Neuronal stem cell (in vitro differentiated cells): ENCODE data around the gene PTPN18.

Experiments
- DNase-seq: peaks from one replicate; pipeline ENCODE4 v3.0.0-alpha.2; 2013; ENCODE audit warnings: low spot score
- H2AFZ ChIP-seq: one replicate; pipeline ENCODE4 v1.6.1; 2013; ENCODE audit warnings: mild to moderate bottlenecking, low read length, inconsistent platforms
- H2AK5ac ChIP-seq: 2 replicates; pipeline ENCODE4 v1.6.1; 2013; ENCODE audit warnings: low read depth, mild to moderate bottlenecking, inconsistent platforms, low read length, moderate library complexity, mixed read lengths
- H2BK120ac ChIP-seq: 2 replicates; pipeline ENCODE4 v1.6.1; 2013; ENCODE audit warnings: low read depth, mild to moderate bottlenecking, inconsistent platforms, low read length, moderate library complexity, mixed read lengths
- H2BK12ac ChIP-seq: one replicate; pipeline ENCODE4 v1.6.1; 2013; ENCODE audit warnings: low read length, inconsistent platforms
- H2BK15ac ChIP-seq: 2 replicates; pipeline ENCODE4 v1.6.1; 2013; ENCODE audit warnings: mild to moderate bottlenecking, low read length, inconsistent platforms, mixed read lengths
- H2BK5ac ChIP-seq: one replicate; pipeline ENCODE4 v1.6.1; 2013; ENCODE audit warnings: inconsistent platforms, mild to moderate bottlenecking, low read length, moderate library complexity
- H3K14ac ChIP-seq: one replicate; pipeline ENCODE4 v1.6.1; 2013; ENCODE audit warnings: low read length, inconsistent platforms
- H3K18ac ChIP-seq: 2 replicates; pipeline ENCODE4 v1.6.1; 2013; ENCODE audit warnings: low read length, inconsistent platforms
- H3K23ac ChIP-seq: 2 replicates; pipeline ENCODE4 v1.6.1; 2013; ENCODE audit warnings: low read depth, mild to moderate bottlenecking, mixed read lengths, low read length, inconsistent platforms; ENCODE audit not compliant: poor library complexity
- H3K27ac ChIP-seq: replicated peaks from 3 replicates; pipeline ENCODE4 v1.5.1; 2013; ENCODE audit warnings: low read length, inconsistent platforms
- H3K27me3 ChIP-seq, 3 experiments: 2 replicates each; pipeline ENCODE4 v1.6.1; 2013; ENCODE audit warnings: low read length in 3 of 3, mild to moderate bottlenecking in 2 of 3, inconsistent platforms in 1 of 3, low read depth in 1 of 3, mixed read lengths in 1 of 3, moderate library complexity in 1 of 3; ENCODE audit not compliant: control insufficient read depth in 3 of 3, insufficient read depth in 3 of 3
- H3K36me3 ChIP-seq, 2 donors: replicated peaks in 1 of 2; 2 replicates each; pipeline ENCODE4 v1.6.1; 2013; ENCODE audit warnings: low read length in 2 of 2; ENCODE audit not compliant: control insufficient read depth in 2 of 2, insufficient read depth in 2 of 2
- H3K4ac ChIP-seq: 2 replicates; pipeline ENCODE4 v1.6.1; 2013; ENCODE audit warnings: inconsistent platforms, mild to moderate bottlenecking, low read length, moderate library complexity
- H3K4me1 ChIP-seq, 2 donors: 1 replicate in 1 of 2; 2 replicates in 1 of 2; pipeline ENCODE4 v1.6.1; 2013; ENCODE audit warnings: low read length in 2 of 2, low read depth in 1 of 2; ENCODE audit not compliant: control insufficient read depth in 2 of 2, insufficient read depth in 1 of 2
- H3K4me2 ChIP-seq: one replicate; pipeline ENCODE4 v1.6.1; 2013; ENCODE audit warnings: mild to moderate bottlenecking, low read length, inconsistent platforms; ENCODE audit not compliant: insufficient read depth, poor library complexity, severe bottlenecking
- H3K4me3 ChIP-seq, 2 donors: 2 replicates each; pipeline ENCODE4 v1.5.1; 2013; ENCODE audit warnings: low read length in 2 of 2, mild to moderate bottlenecking in 2 of 2, inconsistent platforms in 1 of 2, moderate library complexity in 1 of 2
- H3K79me1 ChIP-seq: one replicate; pipeline ENCODE4 v1.6.1; 2013; ENCODE audit warnings: low read depth, mild to moderate bottlenecking, inconsistent platforms, low read length, moderate library complexity
- H3K9ac ChIP-seq: one replicate; pipeline ENCODE4 v1.6.1; 2013; ENCODE audit warnings: mild to moderate bottlenecking, low read depth, low read length, inconsistent platforms; ENCODE audit not compliant: poor library complexity
- H3K9me3 ChIP-seq, 2 donors: replicated peaks in 1 of 2; 2 replicates each; pipeline versions ENCODE3 to v1.6.1; 2013; ENCODE audit warnings: low read length in 2 of 2, mild to moderate bottlenecking in 2 of 2, inconsistent platforms in 1 of 2, low read depth in 1 of 2, mixed read lengths in 1 of 2, moderate library complexity in 1 of 2; ENCODE audit not compliant: control insufficient read depth in 2 of 2, insufficient read depth in 1 of 2
- H4K8ac ChIP-seq: one replicate; pipeline ENCODE4 v1.6.1; 2013; ENCODE audit warnings: low read depth, mild to moderate bottlenecking, inconsistent platforms, low read length, moderate library complexity
- H4K91ac ChIP-seq: one replicate; pipeline ENCODE4 v1.6.1; 2013; ENCODE audit warnings: low read length, low read depth, mild to moderate bottlenecking, inconsistent platforms; ENCODE audit not compliant: poor library complexity
- WGBS, 2 donors: extraction: QIAGEN DNeasy Blood & Tissue Kit; methylation state at CpG; one replicate each; pipeline ENCODE4 v1.1.7; 2013; ENCODE audit warnings: missing lambda C conversion rate in 2 of 2, mixed read lengths in 1 of 2; ENCODE audit not compliant: insufficient read length in 2 of 2, insufficient replicate concordance in 1 of 2; ENCODE audit errors: extremely low coverage in 2 of 2; 5-methylcytosine and 5-hydroxymethylcytosine counted together

Gene PTPN18

DNA sequence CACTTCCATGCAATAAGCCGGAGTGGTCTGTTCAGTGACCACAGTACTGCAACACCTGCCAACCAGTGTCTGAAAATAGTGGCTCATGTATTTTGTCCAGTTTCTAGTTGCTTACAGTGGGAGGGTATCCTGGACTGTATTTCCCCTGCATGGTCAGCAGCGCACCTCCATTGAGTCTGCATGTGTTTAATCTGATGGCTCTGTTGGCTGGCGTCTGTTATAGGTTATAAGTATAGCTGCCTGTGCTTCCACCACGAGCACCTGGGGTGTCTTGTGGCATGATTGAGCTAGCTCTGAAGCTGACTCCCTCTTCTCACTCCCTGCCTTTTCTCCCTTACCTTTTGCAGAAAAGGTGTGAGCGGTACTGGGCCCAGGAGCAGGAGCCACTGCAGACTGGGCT, 12.9 kb downstream of the PTPN18 start:
- H3K18ac ChIP-seq = no peak overlapping the region

DNA sequence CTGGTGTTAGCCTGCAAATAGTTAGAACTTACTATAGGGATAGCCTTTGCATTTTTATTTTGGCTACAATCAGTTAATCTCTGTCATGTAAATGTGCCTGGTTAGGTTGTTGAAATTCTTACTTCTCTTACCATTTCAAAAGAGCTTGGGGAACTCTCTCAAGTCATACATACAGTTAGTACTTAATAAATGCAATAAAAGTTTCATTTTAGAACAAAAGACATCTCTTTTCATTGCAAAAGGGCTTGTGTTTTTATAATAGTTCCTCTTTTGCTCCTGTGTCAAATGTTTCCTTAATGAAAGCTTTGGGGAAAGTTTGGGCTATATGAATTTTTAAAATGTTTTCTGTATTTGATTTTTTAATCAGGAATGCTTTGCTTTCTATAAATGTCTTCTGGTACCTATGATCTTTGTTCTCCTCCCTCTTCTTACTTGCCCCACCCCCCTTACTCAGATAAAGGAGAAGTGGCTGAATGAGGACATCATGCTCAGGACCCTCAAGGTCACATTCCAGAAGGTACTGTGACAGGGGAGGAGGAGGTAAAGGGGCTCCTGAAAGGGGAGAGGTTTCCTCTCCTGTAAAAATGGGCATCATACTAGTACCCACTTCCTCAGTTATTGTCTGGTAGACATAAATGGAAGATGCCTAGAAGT, 13.6 kb downstream of the PTPN18 start:
- no peaks in the 10 kb centered on the region for H3K27me3 ChIP-seq
- H4K8ac ChIP-seq = no peak overlapping the region
- H3K9me3 ChIP-seq = peaks cover 5% of the 10 kb centered on the region in 2 donors
- H2BK12ac ChIP-seq = no peak overlapping the region
- no peak overlapping the region for H2BK5ac ChIP-seq
- no peak overlapping the region for H3K9ac ChIP-seq
- H3K23ac ChIP-seq = no peak overlapping the region
- H3K4me3 ChIP-seq = no peak overlapping the region
- H3K4me1 ChIP-seq = peaks cover 3 to 4% of the 10 kb centered on the region in 2 donors
- H3K79me1 ChIP-seq = no peaks in the 10 kb centered on the region
- no peak overlapping the region for H3K27ac ChIP-seq
- H3K4me2 ChIP-seq = no peak overlapping the region
- H2BK15ac ChIP-seq = no peak overlapping the region
- no peak for DNase-seq
- no peak overlapping the region for H4K91ac ChIP-seq
- H2BK120ac ChIP-seq = no peak overlapping the region
- H3K36me3 ChIP-seq = peaks cover 0 to 16% of the 10 kb centered on the region in 2 donors
- H3K18ac ChIP-seq = no peak overlapping the region
- no peak overlapping the region for H2AK5ac ChIP-seq
- H3K4ac ChIP-seq = no peak overlapping the region
- no peak overlapping the region for H3K14ac ChIP-seq
- H2AFZ ChIP-seq = no peak overlapping the region

More for the DNA sequence above, 12.9 kb downstream of the PTPN18 start:
- Histone ChIP-seq H2AK5ac (no peak overlapping the region), H3K79me1 (no peaks in the 10 kb centered on the region), H3K36me3 (peaks cover 0 to 16% of the 10 kb centered on the region in 2 donors), H3K27ac (no peak overlapping the region), H3K9me3 (peaks cover 5% of the 10 kb centered on the region in 2 donors), H2BK15ac (no peak overlapping the region), H3K4me2 (no peak overlapping the region), H4K8ac (no peak overlapping the region), H3K27me3 (no peaks in the 10 kb centered on the region), H2BK120ac (no peak overlapping the region), H3K4me3 (peak overlapping the region in 1 of 2 donors; percentile 16), H4K91ac (no peak overlapping the region), H2BK12ac (no peak overlapping the region), H3K9ac (no peak overlapping the region), H3K4me1 (peaks cover 3 to 4% of the 10 kb centered on the region in 2 donors), H2BK5ac (no peak overlapping the region), H3K23ac (no peak overlapping the region), H3K4ac (no peak overlapping the region), H3K14ac (no peak overlapping the region), H2AFZ (no peak overlapping the region)
- no CpG with 5 or more reads among the region's 5 CpGs for WGBS, 2 donors
- DNase-seq = no peak

DNA sequence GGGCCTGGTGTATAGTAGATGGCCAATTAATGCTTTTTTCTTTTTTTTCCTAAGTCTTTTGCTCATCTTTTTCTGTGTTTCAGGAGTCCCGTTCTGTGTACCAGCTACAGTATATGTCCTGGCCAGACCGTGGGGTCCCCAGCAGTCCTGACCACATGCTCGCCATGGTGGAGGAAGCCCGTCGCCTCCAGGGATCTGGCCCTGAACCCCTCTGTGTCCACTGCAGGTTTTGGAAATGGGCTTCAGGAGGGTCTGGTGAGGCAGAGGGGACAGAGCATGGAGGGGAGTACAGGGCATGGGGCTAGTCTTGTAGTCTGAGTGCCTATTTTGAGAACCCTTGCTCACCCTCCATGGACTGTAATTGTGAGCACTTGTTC, 14.1 kb downstream of the PTPN18 start:
- Histone ChIP-seq H3K36me3 (peaks cover 0 to 16% of the 10 kb centered on the region in 2 donors), H3K14ac (no peak overlapping the region), H3K27ac (no peak overlapping the region), H3K79me1 (no peaks in the 10 kb centered on the region), H3K4me2 (no peak overlapping the region), H3K27me3 (no peaks in the 10 kb centered on the region), H3K9me3 (peaks cover 5% of the 10 kb centered on the region in 2 donors), H2AK5ac (no peak overlapping the region), H3K23ac (no peak overlapping the region), H2BK5ac (no peak overlapping the region), H3K18ac (no peak overlapping the region), H4K8ac (no peak overlapping the region), H2BK120ac (no peak overlapping the region), H3K4me3 (no peak overlapping the region), H2BK12ac (no peak overlapping the region), H2BK15ac (no peak overlapping the region), H4K91ac (no peak overlapping the region), H3K4ac (no peak overlapping the region), H3K4me1 (peaks cover 3 to 4% of the 10 kb centered on the region in 2 donors), H3K9ac (no peak overlapping the region), H2AFZ (no peak overlapping the region)
- WGBS, 2 donors = no CpG with 5 or more reads among the region's 5 CpGs
- DNase-seq = no peak

DNA sequence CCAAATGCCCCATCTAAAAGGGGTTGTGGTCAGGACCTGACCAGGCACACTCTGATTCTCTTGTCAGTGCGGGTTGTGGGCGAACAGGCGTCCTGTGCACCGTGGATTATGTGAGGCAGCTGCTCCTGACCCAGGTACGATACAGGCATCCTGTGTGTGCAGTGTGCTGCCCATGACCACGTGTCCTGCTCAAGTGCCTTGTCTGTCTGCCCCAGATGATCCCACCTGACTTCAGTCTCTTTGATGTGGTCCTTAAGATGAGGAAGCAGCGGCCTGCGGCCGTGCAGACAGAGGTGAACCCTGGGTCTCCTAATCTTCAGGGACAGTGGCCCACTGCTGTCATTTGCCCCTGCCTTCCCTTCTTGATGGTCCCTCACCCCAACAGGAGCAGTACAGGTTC, 14.6 kb downstream of the PTPN18 start:
- peaks cover 0 to 16% of the 10 kb centered on the region in 2 donors for H3K36me3 ChIP-seq
- no peak overlapping the region for H3K14ac ChIP-seq
- no peak for DNase-seq
- peaks cover 3 to 4% of the 10 kb centered on the region in 2 donors for H3K4me1 ChIP-seq
- H3K27ac ChIP-seq = no peak overlapping the region
- no peak overlapping the region for H2AK5ac ChIP-seq
- H2BK15ac ChIP-seq = no peak overlapping the region
- no peak overlapping the region for H2BK12ac ChIP-seq
- H2BK120ac ChIP-seq = no peak overlapping the region
- H3K18ac ChIP-seq = no peak overlapping the region
- H4K91ac ChIP-seq = no peak overlapping the region
- no peaks in the 10 kb centered on the region for H3K27me3 ChIP-seq
- no peak overlapping the region for H4K8ac ChIP-seq
- H2AFZ ChIP-seq = no peak overlapping the region
- H2BK5ac ChIP-seq = no peak overlapping the region
- H3K23ac ChIP-seq = peak overlapping the region; percentile 9
- no peak overlapping the region for H3K4me2 ChIP-seq
- H3K9ac ChIP-seq = no peak overlapping the region
- no peak overlapping the region for H3K4me3 ChIP-seq
- H3K4ac ChIP-seq = no peak overlapping the region
- H3K79me1 ChIP-seq = no peaks in the 10 kb centered on the region
- peaks cover 5% of the 10 kb centered on the region in 2 donors for H3K9me3 ChIP-seq
- no CpG with 5 or more reads among the region's 9 CpGs for WGBS, 2 donors
